T-helper 1 cell treated with Interleukin-12 subunit alpha and Interleukin-12 subunit beta and Interleukin-4 antibody, amounts not matched to agents 30 μg/mL and 1 μg/mL, for 36 hours (primary cell): ENCODE data around the gene ZFR2.

ENCODE experiments used
- H3K27ac Mint-ChIP-seq: one replicate; pipeline ENCODE4 v1.8.0; 2021; ENCODE audit warnings: mild to moderate bottlenecking, mixed read lengths
- H3K27me3 Mint-ChIP-seq: one replicate; pipeline ENCODE4 v1.8.0; 2021; ENCODE audit warnings: low read depth, mixed read lengths
- H3K36me3 Mint-ChIP-seq: one replicate; pipeline ENCODE4 v1.8.0; 2021; ENCODE audit warnings: low read depth, mixed read lengths
- H3K4me1 Mint-ChIP-seq: one replicate; pipeline ENCODE4 v1.8.0; 2021; ENCODE audit warnings: low read depth, mixed read lengths
- H3K4me3 Mint-ChIP-seq: one replicate; pipeline ENCODE4 v1.8.0; 2021; ENCODE audit warnings: mild to moderate bottlenecking, moderate library complexity, mixed read lengths
- H3K9me3 Mint-ChIP-seq: one replicate; pipeline ENCODE4 v1.8.0; 2021; ENCODE audit warnings: mixed read lengths

ZFR2 gene

DNA sequence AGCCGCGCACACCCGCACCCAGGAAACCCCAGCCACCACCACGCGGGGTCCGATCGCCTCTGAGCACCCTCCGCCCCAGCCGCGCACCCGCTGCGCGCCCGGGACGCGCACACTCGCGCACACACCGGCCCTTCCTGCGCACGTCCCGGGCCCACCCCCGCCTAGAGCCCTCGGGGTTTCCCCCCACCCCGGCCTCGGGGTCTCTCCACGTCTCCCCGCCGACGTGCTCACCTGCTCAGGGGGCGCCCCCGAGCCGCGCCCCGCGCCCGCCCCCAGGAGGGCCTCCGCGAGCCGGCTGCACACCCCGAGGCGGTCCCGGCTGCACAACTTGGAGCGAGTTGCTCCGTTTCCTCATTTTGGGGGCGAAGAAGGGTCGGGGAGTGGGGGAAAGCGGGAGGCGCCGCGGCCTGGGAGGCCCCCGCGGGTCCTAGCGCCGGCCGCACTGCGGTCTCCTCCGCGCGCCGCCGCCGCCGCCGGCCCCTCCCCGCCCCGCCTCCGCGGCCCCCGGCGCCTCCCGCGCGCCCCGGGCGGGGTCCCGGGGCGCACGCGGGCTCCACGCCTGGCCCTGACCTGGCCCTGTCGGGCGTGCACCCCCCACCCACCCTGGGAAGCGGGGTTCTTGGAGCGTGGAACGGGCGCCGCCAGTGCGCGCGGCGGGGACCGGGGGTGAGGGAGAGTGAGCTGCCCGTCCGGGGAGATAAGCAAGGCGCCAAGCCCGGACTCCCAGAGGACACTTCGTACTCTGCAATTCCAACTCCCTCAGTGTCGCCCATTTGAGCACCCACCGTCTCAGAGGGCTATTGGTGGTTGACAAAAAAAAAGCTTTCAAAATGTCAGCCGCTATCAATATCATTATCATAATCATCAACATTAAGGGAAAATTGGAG, 82.7 kb downstream of the ZFR2 start, which contains the start of gene MATK:
Gene MATK (minus strand): TSS at position 444 of the 887 bp plus-strand sequence. CDS start 1,246 bp downstream, outside the sequence.
- Mint-ChIP-seq H3K4me1 (peaks cover 5% of the 10 kb centered on the region), H3K4me3 (peak within 1 kb of the TSS; percentile 62), H3K27me3 (peaks cover 34% of the 10 kb centered on the region), H3K36me3 (peaks cover 8% of the 10 kb centered on the region), H3K27ac (no peak within 1 kb of the TSS), H3K9me3 (peaks cover 16% of the 10 kb centered on the region)

DNA sequence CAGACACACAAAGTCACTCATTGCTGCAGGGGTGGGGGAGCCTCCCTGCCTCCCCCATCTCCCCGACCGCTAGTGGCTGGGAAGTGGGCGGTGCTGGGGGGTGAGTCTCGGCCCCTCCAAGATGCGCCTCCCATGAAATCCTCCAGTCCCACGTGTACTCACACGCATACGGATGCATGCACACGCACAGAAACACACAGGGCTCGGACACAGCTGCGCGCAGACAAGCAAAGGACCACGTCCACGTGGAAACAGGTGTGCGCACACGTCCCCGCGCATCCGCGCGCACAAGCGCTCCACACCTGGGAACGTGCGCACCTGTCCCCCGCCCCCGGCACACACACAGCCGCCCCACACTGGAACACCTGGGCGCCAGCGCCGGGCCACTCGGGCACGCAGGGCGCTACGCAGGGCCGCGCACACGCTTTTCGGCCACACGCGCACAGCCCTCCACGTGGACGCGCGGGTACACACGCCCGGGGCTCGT, 83.3 kb downstream of the ZFR2 start:
- Mint-ChIP-seq H3K27me3 (peaks cover 28% of the 10 kb centered on the region), H3K4me1 (peaks cover 5% of the 10 kb centered on the region), H3K27ac (no peak overlapping the region), H3K4me3 (peak overlapping the region; percentile 57), H3K36me3 (peaks cover 8% of the 10 kb centered on the region), H3K9me3 (peaks cover 19% of the 10 kb centered on the region)

DNA sequence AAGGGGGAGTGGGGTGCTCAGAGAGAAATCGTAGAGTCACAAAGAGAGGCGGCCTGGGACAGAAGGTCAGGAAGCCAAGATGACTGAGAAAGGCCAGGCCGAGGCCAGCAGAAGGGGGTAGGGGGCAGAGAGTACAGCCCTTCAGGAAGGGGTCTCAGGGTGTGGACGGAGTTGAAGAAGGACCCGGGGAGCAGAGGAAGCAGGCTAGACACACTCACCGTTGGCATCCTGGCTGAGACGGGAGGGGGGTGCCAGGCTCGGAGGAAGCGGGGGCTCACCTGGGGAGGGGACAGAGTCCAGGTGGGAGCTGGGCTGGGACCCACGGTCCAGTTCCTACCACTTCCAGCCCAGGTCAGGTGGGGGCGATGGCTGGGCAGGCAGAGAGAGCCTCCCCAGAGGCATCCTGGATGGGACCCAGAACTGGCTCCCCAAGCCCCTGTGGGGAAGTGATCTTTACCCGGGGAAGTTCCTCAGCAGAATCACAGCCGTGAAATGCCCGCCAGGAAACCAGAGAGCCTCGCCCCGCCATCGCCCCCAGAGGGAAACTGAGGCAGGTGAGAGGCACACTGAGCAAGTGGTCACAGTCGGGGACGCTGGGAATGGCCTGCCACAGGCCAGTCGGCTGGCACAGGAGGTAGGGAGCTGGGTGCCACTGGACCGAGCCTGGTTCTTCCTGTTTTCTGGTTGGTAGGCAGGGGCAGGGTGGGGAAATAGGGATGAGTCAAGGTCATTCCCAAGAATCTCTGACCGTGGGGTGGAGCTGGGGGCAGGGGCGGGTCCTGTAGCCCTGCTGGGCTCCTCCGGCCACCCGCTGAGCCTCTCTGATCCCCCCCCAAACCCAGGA, 84.0 kb downstream of the ZFR2 start:
- H3K9me3 Mint-ChIP-seq = peaks cover 19% of the 10 kb centered on the region
- H3K27ac Mint-ChIP-seq = peak overlapping the region; percentile 53
- peaks cover 8% of the 10 kb centered on the region for H3K36me3 Mint-ChIP-seq
- peak overlapping the region; percentile 69 for H3K4me3 Mint-ChIP-seq
- H3K27me3 Mint-ChIP-seq = peaks cover 24% of the 10 kb centered on the region
- peaks cover 5% of the 10 kb centered on the region for H3K4me1 Mint-ChIP-seq

DNA sequence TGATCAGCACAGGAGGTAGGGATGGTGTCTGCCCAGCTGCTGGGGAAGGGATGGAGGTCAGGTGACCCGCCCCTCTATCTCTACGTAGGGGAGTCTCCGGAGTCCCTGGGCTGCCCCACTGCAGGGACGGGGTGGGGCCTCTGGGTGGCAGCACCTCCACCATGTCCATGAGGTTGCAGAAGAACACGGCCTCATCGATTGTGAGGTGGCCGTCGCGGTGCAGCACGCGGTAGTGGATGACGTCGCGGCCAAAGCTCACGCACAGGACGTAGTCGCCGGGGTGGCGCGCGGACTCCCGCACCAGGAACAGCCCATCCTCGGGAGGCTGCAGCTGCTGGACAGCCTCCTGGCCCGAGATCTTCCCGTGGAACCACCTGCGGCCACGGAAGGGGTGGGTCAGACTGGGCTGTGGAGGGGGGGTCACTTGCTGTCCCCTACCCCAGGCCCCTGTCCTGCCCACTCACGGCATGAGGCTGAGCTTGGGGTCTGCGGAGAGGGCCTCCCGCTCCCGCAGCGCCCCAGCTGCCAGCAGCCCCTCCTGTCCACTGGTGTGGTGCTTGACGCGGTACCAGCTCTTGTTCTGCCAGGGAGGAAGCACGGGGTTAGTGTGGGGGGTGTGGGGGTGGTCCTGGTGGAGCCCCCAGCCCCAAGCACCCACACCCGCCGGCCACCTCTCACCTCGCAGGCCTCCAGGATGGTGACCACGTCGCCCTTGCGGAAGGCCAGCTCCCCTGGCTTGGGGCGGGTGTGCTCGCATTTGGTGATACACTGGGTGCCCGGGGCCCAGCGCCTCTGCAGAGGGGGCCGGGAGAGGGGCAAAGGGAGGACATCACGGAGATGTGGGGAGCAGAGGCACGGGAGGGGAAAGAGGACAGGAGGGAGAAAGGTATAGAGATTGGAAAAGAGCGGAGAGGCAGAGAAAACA, 84.9 kb downstream of the ZFR2 start:
- Mint-ChIP-seq H3K9me3 (peaks cover 19% of the 10 kb centered on the region), H3K36me3 (peaks cover 8% of the 10 kb centered on the region), H3K4me1 (peaks cover 3% of the 10 kb centered on the region), H3K4me3 (peak overlapping the region; percentile 69), H3K27me3 (peaks cover 19% of the 10 kb centered on the region), H3K27ac (no peak overlapping the region)

DNA sequence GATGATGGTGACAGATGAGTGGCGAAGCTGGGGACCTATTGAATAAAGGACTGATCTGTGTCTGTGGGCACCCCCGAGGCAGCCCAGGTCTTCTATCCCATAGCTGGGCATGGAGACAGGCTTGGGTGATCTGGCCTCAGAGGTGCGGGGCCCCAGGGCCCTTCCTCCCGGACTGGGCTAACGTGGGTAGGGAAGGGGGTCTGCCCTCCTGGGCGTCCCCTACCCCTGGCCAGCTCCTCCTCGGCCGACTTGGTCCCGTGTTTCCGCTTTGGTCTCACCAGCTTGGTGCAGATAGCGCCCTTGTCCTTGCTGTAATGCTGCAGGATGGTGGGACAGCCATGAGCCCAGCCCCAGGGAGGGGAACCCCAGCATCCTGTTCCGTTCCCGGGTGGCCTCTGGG, 85.9 kb downstream of the ZFR2 start:
- H3K4me1 Mint-ChIP-seq = peaks cover 3% of the 10 kb centered on the region
- peaks cover 19% of the 10 kb centered on the region for H3K9me3 Mint-ChIP-seq
- no peak overlapping the region for H3K27ac Mint-ChIP-seq
- H3K36me3 Mint-ChIP-seq = peaks cover 8% of the 10 kb centered on the region
- no peak overlapping the region for H3K4me3 Mint-ChIP-seq
- peaks cover 18% of the 10 kb centered on the region for H3K27me3 Mint-ChIP-seq

DNA sequence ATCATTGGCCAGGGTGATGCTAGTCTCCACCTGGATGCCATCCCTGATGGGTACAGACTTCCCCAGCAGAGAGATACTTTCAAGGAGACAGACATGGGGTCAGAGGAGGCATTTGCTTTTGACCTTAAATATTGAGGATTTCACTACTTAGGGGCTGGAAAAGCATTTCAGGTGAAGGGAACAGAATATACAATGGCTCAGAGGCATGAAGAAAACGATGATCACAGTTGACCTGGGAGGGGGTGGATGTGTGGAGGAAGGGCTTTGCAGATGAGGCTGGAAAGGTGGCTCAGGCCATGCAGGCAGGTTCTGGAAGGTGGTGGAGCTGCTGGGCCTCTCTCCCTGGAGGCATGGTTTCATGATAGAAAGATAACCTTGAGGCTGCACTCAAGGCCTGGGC, 86.5 kb downstream of the ZFR2 start:
- Mint-ChIP-seq H3K27me3 (peaks cover 13% of the 10 kb centered on the region), H3K4me3 (no peak overlapping the region), H3K9me3 (peaks cover 19% of the 10 kb centered on the region), H3K36me3 (peaks cover 8% of the 10 kb centered on the region), H3K4me1 (peaks cover 3% of the 10 kb centered on the region), H3K27ac (no peak overlapping the region)

DNA sequence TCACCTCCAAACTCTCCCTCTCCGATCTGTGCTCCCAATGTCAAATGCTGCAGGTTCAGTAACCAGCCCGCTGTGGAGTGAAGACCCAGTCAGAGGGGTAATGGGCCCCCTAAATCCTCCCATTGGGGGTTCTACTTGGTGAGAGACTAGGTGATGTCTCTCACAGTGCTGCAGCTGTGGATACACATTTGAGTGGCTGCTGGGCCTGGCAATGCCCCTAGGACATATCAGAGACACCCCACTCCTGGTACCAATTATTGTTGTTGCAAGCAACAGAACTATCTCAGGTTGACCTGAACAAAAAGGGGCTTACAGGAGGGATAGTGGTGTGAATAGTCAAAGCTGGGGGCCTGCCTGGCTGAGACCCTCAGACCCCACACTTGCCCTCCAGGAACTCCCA, 87.2 kb downstream of the ZFR2 start:
- no peak overlapping the region for H3K4me3 Mint-ChIP-seq
- peaks cover 9% of the 10 kb centered on the region for H3K27me3 Mint-ChIP-seq
- H3K4me1 Mint-ChIP-seq = peaks cover 3% of the 10 kb centered on the region
- H3K36me3 Mint-ChIP-seq = peaks cover 8% of the 10 kb centered on the region
- peaks cover 19% of the 10 kb centered on the region for H3K9me3 Mint-ChIP-seq
- H3K27ac Mint-ChIP-seq = no peak overlapping the region

DNA sequence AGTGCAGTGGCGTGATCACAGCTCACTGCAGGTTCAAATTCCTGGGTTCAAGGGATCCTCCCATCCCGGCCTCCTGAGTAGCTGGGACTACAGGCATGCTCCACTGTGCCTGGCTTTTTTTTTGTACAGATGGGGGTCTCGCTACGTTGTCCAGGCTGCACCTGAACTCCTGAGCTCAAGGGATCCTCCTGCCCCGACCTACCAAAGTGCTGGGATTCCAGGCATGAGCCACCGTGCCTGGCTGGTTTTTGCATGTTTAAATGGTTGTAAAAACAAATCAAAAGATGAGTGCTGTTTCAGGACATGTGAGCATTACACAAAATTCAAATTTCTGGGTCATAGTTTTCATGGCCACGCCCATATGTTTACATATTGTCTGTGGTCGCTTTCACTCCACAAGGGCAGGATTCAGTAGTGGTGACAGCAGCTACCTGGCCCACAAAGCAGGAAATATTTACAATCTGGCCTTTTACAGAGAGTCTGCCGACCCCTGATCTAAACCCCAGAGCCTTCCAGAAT, 88.0 kb downstream of the ZFR2 start:
- Mint-ChIP-seq H3K4me3 (no peak overlapping the region), H3K27ac (no peak overlapping the region), H3K4me1 (peaks cover 3% of the 10 kb centered on the region), H3K36me3 (peaks cover 8% of the 10 kb centered on the region), H3K27me3 (peaks cover 8% of the 10 kb centered on the region), H3K9me3 (peaks cover 19% of the 10 kb centered on the region)

DNA sequence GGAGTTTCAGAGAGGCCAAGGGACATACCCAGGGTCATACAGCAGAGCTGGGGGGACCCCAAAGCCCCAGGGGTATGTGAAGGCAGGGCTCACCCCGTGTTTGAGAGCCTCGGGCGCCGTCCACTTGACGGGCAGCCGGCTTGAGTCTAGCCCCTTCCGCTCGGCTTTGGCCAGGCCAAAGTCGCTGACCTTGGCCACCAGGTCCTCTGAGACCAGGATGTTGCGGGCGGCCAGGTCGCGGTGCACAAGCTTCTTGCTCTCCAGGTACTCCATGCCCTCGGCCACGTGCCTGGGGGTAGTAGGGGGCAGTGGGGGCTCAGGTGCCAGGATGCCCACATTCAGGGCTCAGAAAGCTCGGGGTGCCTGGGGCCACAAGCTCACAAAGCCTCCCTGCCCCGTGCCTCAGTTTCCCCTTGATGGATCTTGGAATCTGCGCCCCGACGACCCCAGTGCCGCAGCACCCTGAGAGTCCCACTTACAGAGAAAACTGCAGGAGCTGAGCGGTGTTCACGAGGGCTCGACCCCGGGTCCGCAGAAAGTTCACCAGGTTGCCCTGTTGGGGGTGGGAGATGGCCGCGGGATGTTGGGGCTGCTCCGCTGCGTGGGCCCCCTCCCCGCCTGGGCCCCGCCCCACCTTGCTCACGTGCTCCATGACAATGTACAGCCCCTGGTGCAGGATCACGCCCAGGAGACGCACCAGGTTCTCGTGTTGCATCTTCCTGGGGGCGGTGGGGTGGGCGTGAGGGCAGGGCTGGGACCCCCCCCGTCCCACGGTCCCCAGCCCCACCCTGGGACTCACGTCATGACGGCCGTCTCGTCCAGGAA, 89.7 kb downstream of the ZFR2 start:
- Mint-ChIP-seq H3K27ac (no peak overlapping the region), H3K4me1 (no peaks in the 10 kb centered on the region), H3K36me3 (peaks cover 8% of the 10 kb centered on the region), H3K9me3 (peaks cover 19% of the 10 kb centered on the region), H3K27me3 (no peaks in the 10 kb centered on the region), H3K4me3 (no peak overlapping the region)

DNA sequence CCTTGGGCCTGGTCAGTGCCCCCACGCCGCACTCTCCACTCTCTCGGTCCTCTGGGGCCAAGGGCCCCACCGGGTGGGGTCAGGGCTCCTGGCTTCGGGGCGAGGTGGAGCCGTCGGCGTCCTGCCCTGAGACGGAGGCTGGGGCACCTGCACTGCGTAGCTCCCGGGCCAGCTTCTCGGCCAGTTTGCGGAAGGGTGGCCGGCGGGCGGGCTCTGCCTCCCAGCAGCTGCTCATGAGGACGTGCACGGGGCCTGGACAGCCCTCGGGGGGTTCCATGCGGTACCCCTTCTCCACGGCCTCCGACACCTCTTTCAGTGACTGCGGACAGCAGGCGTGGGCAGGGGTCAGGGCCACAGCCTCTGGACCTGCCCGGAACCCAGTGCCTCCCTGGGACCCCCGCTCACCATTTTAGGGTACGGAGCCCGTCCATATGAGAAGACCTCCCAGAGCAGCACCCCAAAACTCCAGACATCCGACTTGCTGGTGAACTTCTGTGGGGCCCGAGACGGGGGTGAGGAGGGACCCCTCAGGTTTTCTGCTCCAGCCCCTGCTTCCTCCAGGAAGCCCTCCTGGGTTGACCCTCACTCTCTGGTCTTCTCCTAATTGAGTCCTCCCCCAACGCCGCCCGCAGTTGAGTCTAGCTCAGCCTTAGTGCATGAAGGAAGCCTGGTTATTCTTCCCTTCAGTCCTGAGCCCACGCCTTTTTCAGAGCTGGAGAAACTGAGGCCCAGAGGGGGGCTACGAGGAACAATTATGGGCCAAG, 90.6 kb downstream of the ZFR2 start:
- Mint-ChIP-seq H3K27ac (no peak overlapping the region), H3K9me3 (peaks cover 19% of the 10 kb centered on the region), H3K4me3 (no peak overlapping the region), H3K4me1 (peaks cover 2% of the 10 kb centered on the region), H3K27me3 (no peaks in the 10 kb centered on the region), H3K36me3 (peaks cover 8% of the 10 kb centered on the region)

DNA sequence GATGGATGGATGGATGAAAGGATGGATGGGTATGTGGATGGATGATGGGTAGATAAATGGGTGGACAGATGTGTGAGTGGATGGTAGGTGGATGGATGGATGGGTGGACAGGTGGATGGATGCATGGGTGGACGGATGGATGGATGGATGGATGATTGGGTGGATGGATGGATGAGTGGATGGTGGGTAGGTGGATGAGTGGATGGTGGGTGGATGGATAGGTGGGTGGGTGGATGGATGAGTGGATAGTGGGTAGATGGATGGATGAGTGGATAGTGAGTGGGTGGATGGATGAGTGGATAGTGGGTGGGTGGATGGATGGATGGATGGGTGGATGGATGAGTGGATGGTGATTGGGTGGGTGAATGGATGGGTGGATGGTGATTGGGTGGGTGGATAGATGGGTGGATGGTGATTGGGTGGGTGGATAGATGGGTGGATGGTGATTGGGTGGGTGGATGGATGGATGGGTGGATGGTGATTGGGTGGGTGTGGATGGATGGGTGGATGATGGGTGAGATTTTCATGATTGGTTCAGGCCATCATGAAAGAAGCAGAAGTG, 92.3 kb downstream of the ZFR2 start:
- peaks cover 6% of the 10 kb centered on the region for H3K9me3 Mint-ChIP-seq
- peaks cover 1% of the 10 kb centered on the region for H3K36me3 Mint-ChIP-seq
- no peak overlapping the region for H3K27ac Mint-ChIP-seq
- no peak overlapping the region for H3K4me3 Mint-ChIP-seq
- H3K4me1 Mint-ChIP-seq = peaks cover 2% of the 10 kb centered on the region
- no peaks in the 10 kb centered on the region for H3K27me3 Mint-ChIP-seq

DNA sequence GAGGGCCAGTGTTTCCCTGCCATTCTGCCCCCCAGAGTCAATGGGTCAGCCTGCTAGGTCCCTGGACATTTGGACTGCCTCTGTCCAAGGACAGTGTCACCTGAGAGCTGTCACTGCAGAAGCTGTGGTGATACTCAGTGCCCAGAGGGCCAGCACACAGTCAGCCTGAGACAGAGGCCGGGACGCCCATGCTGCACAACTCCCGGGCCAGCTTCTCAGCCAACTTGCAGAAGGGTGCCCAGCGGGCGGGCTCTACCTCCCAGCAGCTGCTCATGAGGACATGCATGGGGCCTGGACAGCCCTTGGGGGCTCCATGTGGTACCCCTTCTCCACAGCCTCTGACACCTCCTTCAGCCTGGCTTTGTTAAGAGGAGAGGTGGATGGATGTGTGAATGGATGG, 93.0 kb downstream of the ZFR2 start:
- H3K4me1 Mint-ChIP-seq = peaks cover 2% of the 10 kb centered on the region
- H3K27me3 Mint-ChIP-seq = no peaks in the 10 kb centered on the region
- H3K27ac Mint-ChIP-seq = no peak overlapping the region
- H3K4me3 Mint-ChIP-seq = no peak overlapping the region
- H3K36me3 Mint-ChIP-seq = peaks cover 2% of the 10 kb centered on the region
- H3K9me3 Mint-ChIP-seq = peaks cover 1% of the 10 kb centered on the region
